GM13977 (cell line): Measurements from ENCODE around the gene CMBL.
"Not testable (repeated sequence)": the region's sequence is repeated elsewhere in the genome, so short reads cannot be mapped to it uniquely, and the experiment has no call there.

Source experiments
- DNase-seq: peaks from one replicate; pipeline ENCODE4 v3.0.0; 2012; ENCODE audit warnings: low spot score
- in situ Hi-C: fragments of 300-500 bp; cut with MboI; formaldehyde crosslinking; loops from one replicate; pipeline ENCODE4 v1.12.0; 2022; ENCODE audit warnings: low sequenced_read_pairs, low pct_unique_long_range_greater_than_20kb, mixed read lengths, inconsistent platforms; ENCODE audit not compliant: unreplicated experiment
- TF ChIP-seq, protein P1 (sequence below): IDR thresholded peaks from 2 replicates; pipeline ENCODE4 v1.5.1; 2012; ENCODE audit warnings: mild to moderate bottlenecking, control low read depth; ENCODE audit not compliant: insufficient read depth; ENCODE audit errors: extremely low read depth, missing control alignments

CMBL gene

DNA sequence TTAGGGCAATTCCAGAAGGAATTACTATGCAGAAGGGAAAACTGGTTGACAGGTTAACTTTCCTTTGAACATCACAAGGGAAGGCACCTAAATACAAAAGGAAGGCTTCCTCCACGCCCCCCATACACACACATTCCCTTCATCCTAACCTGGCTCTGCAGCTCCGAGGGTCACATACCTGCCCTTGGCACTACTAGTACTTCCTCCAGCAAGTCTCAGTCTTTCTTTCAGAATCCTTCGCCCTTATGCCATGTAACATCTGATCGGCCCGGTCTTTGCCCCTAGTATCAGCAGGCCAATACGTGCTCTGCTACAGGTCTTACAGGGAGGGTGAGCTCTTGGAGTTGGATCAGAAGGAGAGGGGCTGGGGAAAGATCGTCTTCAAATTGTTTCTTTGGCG lies 44.2 kb upstream of the CMBL start:
- no peak for DNase-seq
- in situ Hi-C loops, result no loop called here

GRCh38 chr5:10351199-10351905 lies 43.6 kb upstream of the CMBL start:
- DNase-seq, result no peak
- in situ Hi-C loops, result no loop called here
- TF ChIP-seq, protein P1, sequence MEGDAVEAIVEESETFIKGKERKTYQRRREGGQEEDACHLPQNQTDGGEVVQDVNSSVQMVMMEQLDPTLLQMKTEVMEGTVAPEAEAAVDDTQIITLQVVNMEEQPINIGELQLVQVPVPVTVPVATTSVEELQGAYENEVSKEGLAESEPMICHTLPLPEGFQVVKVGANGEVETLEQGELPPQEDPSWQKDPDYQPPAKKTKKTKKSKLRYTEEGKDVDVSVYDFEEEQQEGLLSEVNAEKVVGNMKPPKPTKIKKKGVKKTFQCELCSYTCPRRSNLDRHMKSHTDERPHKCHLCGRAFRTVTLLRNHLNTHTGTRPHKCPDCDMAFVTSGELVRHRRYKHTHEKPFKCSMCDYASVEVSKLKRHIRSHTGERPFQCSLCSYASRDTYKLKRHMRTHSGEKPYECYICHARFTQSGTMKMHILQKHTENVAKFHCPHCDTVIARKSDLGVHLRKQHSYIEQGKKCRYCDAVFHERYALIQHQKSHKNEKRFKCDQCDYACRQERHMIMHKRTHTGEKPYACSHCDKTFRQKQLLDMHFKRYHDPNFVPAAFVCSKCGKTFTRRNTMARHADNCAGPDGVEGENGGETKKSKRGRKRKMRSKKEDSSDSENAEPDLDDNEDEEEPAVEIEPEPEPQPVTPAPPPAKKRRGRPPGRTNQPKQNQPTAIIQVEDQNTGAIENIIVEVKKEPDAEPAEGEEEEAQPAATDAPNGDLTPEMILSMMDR, result no peak

More for the DNA sequence above, 44.2 kb upstream of the CMBL start:
- TF ChIP-seq, protein P1, result no peak

DNA sequence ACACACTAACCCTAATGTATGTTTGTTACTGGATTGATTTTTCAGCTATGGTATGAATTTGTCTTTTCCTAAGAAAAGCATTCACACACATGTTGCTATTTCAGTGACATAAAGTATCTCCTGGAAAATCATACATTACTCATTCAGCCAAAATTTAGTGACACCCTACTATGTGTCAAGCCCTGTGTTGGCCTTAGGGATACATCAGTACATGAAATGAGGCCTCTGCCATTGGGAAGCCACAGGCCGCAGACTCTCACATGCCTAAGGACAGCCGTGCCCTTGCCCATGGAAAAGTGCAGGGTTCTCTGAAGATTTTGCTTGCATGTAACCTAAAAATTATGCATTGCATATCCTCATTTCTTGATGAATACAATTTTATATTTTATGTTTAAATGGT lies 40.6 kb upstream of the CMBL start:
- in situ Hi-C loops, result no loop called here
- TF ChIP-seq, protein P1, result no peak
- DNase-seq, result no peak

- DNase-seq, in situ Hi-C loops: not testable (repeated sequence)
Observed at GRCh38 chr5:10344461-10345106, 36.9 kb upstream of the CMBL start.

GRCh38 chr5:10343486-10343885 lies 35.8 kb upstream of the CMBL start:
- TF ChIP-seq, protein P1, result no peak
- DNase-seq, result no peak
- in situ Hi-C loops, result no loop called here

DNA sequence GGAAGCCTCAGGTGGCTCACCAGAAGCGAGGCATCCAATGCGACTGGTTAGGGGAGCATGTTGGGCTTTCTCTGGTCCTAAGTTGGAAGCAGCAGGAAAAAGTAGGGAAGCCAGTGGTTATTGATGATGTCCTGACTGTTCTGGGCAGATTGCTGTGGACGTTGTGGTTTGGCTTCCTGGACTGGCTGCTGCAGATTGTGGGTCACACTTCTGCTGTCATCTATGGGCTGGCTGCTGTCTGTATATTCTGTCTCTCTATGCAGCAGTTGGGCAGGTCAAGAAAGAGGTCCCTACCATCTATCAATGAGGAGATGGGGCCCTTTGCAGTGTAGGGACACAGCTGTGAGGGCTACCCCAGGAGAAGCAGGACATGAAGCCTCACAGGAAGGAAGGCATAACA lies 32.3 kb upstream of the CMBL start:
- in situ Hi-C loops, result no loop called here
- TF ChIP-seq, protein P1, result no peak
- no peak for DNase-seq

- no peak for DNase-seq
- in situ Hi-C loops, result no loop called here
- TF ChIP-seq, protein P1, result no peak
Observed at GRCh38 chr5:10339058-10339811, 31.5 kb upstream of the CMBL start.
